HG03095 (cell line): Measurements from ENCODE around the gene LRP4.
"Not testable (repeated sequence)": the region's sequence is repeated elsewhere in the genome, so short reads cannot be mapped to it uniquely, and the experiment has no call there.

ENCODE experiments used
- ATAC-seq: cut with Tn5 transposase; IDR thresholded peaks from one replicate; pipeline ENCODE4 v1.9.1; 2021; ENCODE audit warnings: moderate library complexity; ENCODE audit not compliant: unreplicated experiment

Gene LRP4, protein sequence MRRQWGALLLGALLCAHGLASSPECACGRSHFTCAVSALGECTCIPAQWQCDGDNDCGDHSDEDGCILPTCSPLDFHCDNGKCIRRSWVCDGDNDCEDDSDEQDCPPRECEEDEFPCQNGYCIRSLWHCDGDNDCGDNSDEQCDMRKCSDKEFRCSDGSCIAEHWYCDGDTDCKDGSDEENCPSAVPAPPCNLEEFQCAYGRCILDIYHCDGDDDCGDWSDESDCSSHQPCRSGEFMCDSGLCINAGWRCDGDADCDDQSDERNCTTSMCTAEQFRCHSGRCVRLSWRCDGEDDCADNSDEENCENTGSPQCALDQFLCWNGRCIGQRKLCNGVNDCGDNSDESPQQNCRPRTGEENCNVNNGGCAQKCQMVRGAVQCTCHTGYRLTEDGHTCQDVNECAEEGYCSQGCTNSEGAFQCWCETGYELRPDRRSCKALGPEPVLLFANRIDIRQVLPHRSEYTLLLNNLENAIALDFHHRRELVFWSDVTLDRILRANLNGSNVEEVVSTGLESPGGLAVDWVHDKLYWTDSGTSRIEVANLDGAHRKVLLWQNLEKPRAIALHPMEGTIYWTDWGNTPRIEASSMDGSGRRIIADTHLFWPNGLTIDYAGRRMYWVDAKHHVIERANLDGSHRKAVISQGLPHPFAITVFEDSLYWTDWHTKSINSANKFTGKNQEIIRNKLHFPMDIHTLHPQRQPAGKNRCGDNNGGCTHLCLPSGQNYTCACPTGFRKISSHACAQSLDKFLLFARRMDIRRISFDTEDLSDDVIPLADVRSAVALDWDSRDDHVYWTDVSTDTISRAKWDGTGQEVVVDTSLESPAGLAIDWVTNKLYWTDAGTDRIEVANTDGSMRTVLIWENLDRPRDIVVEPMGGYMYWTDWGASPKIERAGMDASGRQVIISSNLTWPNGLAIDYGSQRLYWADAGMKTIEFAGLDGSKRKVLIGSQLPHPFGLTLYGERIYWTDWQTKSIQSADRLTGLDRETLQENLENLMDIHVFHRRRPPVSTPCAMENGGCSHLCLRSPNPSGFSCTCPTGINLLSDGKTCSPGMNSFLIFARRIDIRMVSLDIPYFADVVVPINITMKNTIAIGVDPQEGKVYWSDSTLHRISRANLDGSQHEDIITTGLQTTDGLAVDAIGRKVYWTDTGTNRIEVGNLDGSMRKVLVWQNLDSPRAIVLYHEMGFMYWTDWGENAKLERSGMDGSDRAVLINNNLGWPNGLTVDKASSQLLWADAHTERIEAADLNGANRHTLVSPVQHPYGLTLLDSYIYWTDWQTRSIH (N-terminal part only)

GRCh38 chr11:46918083-46918787 lies at the start of gene LRP4:
LRP4 (minus strand) TSS chr11:46918550; CDS start chr11:46918379, 171 bp downstream.
- peak; percentile 47 for ATAC-seq

- no peak for ATAC-seq
Observed at GRCh38 chr11:46967962-46968361, 49.6 kb upstream of the LRP4 start.

DNA sequence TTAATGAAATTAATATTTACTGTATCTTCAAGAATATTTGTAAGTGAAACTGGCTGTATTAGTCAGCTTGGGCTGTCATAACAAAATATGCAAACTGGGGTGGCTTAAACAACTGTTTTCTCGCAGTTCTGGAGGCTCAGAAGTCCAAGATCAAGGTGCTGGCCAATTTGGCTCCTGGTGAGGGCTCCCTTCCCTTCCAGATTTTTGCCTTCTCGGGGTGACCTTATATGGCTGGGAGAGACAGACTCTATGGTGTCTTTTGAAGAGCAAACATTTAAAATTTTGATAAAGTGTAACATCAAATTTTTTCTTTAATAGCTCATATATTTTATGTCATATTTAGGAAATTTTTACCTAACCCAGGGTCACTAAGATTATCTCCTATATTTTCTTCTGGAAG lies 48.4 kb upstream of the LRP4 start:
- ATAC-seq, result no peak

DNA sequence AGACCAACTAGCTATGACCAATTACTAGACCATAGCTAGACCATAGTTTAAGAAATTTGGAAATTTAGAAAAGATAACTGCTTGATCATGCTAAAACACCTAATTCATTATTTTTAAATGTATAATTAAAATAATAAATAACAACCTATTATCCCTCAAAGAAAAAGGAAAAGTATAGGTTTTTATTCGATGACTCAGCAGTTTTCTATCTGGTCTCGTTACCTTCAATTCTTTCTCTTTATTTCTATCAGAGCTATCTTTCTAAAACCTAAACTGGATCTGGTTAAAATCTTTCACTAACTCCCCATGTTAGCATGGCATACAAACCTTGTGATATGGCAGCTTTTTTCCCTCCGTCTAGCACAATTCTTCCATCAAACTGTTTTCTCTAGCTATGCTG lies 45.5 kb upstream of the LRP4 start:
- no peak for ATAC-seq

DNA sequence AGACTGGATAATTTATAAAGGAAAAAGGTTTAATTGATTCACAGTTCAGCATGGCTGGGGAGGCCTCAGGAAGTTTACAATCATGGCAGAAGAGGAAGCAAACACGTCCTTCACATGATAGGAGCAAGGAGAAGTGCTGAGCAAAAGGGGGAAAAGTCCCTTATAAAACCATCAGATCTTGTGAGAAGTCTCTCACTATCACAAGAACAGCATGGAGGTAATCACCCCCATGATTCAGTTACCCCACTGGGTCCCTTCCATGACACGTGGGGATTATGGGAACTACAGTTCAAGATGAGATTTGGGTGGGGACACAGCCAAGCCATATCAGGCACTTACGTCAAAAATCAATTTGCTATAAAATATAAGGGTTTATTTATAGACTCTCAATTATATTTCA lies 43.5 kb upstream of the LRP4 start:
- not testable (repeated sequence) for ATAC-seq

DNA sequence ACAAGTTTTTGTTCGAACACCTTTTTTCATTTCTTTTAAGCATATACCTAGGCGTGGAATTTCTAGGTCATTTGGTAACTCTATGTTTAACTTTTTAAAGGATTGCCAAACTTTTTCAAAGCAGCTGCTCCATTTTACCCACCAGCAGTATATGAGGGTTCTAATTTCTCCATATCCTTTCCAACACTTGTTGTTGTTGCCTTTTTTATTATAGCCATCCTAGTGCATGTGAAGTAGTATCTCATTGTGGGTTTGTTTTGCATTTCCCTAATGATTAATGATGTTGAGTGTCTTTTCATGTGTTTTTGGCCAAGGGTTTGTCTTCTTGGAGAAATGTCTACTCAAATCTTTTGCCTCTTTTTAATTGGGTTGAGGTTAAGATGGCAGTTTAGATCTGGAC lies 42.7 kb upstream of the LRP4 start:
- no peak for ATAC-seq

DNA sequence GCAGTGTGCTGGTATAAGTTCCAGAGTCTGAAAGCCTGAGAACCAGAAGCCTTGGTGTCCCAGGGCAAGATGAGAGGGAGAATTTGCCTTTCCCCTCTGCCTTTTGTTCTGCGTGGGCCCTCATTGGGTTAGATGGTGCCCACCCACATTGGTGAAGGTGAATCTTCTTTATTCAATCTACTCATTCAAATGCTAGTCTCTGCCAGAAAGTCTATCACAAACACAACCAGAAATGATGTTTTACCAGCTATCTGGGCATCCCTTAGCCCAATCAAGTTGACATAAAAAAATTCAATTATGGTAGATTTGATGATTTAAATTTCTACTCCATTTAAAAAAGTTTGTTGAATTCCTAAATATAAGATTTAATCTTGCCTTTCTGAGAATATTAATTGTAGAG lies 40.4 kb upstream of the LRP4 start:
- no peak for ATAC-seq

- no peak for ATAC-seq
Observed at GRCh38 chr11:46953093-46953492, 34.7 kb upstream of the LRP4 start.

DNA sequence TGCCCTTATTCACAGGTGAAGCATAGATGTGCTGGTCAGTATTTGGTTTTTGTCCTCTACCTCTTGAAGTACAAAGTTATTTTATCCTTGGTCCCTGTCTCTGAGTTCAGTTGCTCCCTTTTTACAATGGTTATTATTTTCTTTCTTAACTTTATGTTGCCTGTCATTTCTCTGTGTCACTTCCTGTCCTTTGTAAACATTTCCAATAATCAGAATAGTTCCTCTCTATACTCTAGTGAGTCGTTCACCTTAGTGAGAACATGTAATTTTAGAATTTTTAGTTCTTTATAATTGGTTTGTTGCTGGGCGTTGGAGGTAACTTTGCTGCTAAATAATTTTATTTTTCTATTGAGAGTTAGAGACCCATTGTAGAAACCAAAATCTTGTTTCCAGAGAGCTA lies 34.2 kb upstream of the LRP4 start:
- no peak for ATAC-seq

- no peak for ATAC-seq
Observed at GRCh38 chr11:46951864-46952263, 33.5 kb upstream of the LRP4 start.

- ATAC-seq, result no peak
Observed at GRCh38 chr11:46949297-46949696, 30.9 kb upstream of the LRP4 start.

DNA sequence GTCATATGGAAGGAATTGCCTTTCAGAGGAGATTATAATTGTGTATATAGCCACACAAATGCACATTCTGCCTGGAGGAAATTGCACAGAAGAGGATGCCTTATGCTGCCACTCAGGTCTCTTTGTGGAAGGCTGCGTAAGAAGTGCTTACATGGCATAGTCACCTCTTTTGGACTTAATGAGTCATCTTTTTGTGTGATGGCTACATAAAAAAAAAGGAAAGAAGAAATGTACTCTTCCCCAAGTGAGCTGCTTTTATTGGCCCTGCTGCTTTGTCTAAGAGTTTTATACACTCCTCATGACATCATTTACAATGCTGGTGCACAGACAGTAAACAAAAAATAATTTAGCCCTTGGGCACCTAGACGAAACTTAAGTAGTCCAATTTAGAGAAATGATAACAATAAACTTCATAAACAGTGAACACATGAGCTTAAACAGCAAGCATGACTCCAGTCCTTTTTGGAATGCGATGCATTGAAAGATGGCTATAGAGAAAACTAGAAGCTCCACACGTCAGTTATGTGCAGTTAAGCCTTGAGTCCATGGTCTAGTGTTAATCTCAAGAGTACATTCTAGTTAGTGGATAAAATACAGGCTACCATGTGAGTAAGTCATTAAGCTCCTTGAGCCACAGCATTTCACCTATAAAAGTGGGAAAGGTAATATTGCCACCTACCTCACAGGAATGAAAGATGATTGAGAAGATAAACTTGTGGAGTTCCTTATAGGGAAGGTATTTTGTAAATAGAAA lies 30.2 kb upstream of the LRP4 start:
- ATAC-seq, result no peak

DNA sequence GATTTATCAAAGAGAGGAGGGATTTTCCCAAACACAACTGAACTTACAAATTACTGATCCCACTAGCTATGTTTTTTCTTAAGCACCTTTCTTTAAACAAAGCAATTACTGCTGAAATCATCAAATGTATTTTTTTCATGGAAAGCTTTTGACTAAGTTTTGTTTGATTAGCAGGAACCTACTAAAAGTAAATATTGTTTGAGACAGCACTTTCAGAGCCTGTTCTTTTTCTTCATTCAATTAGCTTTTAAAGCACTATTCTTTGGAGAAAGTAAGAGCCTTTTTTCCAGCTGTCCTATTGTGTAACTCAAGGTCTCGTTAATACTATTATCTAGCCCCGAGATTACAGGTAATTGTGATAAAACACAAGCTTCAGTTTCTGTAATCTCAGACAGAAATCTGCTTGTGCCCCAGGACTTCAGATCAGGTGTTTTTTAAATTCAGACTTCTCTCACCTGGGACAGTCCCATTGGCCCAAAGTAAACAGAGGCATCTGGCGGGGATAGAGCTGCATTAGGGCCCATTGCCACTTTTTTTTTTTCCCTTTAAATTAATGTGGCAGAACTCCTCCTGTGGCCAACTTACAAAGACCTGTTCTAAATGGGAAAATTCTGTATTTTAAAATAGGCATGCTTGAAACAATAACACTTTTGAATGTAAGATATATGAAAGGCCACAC lies 29.2 kb upstream of the LRP4 start:
- no peak for ATAC-seq

DNA sequence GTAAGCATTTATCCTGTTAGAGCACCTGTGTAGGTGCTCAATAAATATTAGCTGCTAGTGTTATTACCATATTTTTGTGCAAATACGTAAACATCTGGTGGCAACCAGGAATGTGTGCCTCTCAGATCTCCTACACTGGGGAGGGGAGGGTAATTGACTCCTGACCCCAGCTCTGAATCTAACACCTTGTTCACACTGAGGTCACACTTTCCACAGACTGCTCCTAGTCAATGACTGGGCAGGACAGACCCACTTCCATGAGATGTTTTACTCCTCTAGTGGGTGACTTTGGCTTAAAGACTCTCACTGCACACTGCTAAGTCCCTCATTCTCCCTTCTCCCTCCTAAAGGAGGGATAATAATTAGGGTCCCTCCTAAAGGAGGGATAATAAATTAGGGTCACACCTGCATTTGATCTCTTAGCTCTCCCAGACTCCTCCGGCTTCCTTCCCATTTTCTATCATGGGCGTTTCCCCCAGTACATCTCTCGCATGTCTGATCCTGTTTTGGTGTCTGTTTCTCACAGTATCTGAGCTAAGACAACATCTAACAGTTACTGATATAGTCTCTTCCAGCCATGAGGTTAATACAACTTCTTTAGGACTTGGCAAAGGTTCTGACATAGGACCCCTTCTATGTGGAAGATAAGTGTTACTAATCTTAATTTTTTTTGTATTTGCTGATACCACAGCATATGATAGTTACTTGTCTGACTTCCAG lies 26.2 kb upstream of the LRP4 start:
- ATAC-seq, result no peak

- no peak for ATAC-seq
Observed at GRCh38 chr11:46942172-46942571, 23.8 kb upstream of the LRP4 start.

DNA sequence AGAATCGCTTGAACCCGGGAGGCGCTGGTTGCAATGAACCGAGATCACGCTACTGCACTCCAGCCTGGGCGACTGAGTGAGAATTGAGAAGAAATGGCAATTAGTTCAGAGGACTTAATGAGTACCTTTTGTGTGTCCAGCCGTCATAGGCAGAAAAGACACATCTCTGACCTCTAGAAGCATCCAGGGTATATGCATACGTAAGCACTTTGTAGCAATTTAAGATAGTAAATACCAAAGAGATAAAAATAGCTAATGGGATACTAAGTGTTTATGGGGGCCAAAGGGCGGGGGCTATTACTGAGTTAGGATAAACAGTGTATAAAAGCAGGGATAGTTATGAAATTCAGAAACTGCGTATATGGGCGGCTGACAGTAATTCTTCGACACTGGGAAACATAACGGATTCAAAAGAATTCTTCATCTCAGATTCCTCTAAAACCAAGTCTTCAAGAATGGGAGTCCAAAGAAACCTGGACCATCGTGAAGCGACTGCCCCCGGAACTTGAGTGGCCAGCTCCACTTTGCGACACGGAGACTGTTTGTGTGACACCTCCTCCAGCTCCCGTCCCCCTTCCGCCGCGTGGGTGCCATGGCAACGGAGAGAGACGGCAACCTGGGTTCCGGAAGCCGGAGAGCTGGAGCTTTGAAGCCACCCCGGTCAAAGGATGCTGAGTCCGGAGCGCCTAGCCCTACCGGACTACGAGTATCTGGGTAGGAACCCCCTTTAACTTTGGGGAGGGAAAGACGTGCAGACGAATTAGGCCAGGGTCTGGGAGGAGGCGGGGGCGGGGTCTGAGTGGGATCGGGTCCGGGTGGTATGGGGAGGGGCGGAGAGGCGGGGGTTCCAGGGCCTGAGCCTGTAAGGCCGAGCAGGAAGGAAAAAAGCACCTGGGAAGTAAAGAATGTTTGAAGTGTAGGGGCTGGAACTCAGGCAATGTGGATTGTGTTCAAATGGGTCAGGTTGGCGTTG lies 18.1 kb upstream of the LRP4 start, which contains the start of gene CSTPP1:
CSTPP1 (plus strand) TSS at position 624 of the 973 bp plus-strand sequence; CDS start at position 669, 45 bp downstream.
- peak; percentile 98 for ATAC-seq

- ATAC-seq, result no peak
Observed at GRCh38 chr11:46930089-46930488, 11.7 kb upstream of the LRP4 start.
